HG03060 (cell line): ENCODE data around the gene APOBEC3F.
"Not testable (repeated sequence)": the region's sequence is repeated elsewhere in the genome, so short reads cannot be mapped to it uniquely, and the experiment has no call there.

Experiments
- ATAC-seq: cut with Tn5 transposase; IDR thresholded peaks from one replicate; pipeline ENCODE4 v1.9.1; 2021; ENCODE audit warnings: low read depth, moderate number of reproducible peaks; ENCODE audit not compliant: unreplicated experiment

Gene APOBEC3F

DNA sequence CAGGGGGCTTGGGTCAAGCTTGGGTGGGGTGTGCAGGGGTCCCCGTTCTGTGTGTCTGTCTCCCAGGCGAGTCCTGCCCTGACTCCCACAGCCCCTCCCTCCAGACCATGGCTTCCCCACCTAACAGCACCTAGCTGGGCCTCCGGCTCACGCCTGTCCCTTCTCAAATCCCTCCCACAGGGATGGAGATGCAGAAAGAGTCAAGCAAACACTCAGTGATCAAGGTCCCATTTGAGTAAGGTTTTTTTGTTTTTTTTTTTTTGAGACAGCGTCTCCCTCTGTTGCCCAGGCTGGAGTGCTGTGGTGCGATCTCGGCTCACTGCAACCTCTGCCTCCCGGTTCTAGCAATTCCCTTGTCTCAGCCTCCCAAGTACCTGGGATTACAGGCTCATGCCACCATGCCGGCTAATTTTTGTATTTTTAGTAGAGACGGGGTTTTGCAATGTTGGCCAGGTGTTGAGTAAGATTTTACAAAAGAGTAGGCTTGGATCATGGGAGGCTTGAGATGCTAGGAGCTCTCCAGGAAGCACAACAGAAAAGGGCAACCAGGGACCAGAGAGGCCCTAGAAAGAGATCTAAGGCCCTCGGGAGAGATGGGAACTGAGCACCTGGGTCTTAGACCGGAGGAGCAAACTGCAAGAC, 14.0 kb upstream of the APOBEC3F start:
- no peak for ATAC-seq

DNA sequence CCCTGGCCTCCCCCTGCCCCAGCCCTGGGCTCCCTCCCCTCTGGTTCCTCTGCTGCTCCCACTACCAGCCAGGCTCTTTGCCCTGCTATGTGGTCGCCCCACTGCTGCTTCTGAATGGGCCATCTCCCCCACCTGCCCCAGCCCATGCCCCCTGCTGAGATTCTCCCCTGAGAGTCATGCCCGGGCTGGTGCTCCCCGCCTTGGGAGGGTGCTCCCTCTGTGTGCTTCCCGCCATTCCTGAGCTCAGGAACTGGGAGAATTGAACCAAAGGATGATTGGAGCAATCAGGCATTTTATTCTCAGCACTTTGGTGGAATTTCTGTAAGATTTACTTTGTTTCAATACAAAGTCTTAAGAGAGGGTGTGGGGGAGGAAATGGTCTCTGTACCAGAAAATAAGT, 12.9 kb upstream of the APOBEC3F start:
- no peak for ATAC-seq

DNA sequence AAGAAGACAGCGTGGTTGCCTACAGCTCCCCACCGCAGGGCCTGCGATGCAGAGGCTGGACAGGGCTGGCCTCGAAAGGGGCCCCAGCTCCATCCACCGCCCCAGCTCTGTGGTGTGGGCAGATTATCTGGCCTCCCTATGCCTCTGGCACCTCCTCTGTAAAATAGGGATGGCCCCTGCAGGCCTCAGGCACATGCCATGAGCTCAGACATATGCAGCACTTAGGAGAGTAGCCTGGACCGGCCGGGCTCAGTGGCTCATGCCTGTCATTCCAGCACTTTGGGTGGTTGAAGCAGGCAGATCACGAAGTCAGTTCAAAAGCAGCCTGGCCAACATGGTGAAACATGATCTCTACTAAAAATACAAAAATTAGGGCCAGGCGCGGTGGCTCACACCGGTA, 12.4 kb upstream of the APOBEC3F start:
- no peak for ATAC-seq

DNA sequence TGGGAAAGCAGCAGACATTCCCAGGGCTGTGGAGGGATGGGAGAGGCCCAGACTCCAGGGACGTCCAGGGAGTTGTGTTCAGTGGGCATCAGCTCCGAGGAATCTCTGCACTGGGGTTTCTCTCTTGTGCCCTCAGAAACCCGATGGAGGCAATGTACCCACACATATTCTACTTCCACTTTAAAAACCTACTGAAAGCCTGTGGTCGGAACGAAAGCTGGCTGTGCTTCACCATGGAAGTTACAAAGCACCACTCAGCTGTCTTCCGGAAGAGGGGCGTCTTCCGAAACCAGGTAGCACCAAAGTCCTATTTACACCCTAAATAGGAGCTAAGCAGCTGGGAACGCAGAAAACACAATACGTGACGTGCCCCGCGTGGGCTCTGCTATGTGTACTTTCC, 11.4 kb upstream of the APOBEC3F start:
- ATAC-seq, result no peak

DNA sequence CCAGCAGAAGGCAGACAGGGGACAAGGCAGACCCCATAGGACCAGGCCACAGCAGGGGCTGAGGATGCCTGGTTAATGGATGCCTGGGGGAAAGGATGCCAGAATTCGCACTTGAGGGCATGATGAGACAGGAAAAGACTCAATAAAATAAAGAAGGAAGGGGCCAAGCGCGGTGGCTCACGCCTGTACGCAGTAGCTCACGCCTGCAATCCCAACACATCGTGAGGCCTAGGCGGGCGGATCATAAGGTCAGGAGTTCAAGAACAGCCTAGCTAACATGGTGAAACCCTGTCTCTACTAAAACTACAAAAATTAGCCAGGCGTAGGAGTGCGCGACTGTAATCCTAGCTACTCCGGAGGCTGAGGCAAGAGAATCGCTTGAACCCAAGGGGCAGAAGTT, 10.0 kb upstream of the APOBEC3F start:
- ATAC-seq, result no peak

DNA sequence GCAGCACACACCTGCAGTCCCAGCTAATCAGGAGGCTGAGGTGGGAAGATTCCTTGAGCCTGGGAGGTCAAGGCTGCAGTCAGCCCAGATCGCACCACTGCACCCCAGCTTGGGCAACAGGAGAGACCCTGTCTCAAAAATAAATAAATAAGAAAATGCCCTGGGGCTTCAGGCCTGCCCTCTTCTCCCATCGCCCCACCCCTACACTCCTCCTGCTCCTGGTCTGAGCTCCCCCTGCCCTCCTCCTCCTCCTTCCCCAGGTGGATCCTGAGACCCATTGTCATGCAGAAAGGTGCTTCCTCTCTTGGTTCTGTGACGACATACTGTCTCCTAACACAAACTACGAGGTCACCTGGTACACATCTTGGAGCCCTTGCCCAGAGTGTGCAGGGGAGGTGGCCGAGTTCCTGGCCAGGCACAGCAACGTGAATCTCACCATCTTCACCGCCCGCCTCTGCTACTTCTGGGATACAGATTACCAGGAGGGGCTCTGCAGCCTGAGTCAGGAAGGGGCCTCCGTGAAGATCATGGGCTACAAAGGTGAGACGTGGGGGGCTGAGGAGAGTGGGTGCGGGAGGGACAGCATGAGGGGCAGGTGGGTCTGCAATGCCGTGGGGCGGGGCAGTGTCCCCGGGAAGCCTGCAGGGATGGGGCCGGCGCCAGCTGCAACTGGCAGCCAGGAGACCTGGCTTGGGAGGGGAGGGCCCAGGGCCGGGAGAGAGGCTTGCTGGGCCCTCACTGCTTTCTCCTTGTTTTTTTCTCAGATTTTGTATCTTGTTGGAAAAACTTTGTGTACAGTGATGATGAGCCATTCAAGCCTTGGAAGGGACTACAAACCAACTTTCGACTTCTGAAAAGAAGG, 9.0 kb upstream of the APOBEC3F start:
- not testable (repeated sequence) for ATAC-seq

DNA sequence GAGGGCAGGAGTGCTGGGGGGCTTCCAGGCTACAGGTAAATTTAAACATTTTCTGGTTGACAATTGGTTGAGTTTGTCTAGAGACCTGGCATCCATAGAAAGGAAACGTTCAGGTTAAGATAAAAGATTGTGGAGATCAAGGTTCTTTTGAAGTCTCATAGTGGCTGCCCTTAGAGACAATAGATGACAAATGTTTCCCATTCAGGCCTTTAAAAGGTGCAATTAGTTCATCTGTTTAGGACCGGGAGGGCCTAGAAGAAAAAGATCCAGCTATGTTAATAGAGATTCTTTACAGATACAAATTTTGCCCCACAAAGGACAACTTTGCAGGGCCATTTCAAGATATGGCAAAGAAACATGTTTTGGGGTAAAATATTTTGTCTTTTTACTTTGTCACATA, 3.6 kb upstream of the APOBEC3F start:
- not testable (repeated sequence) for ATAC-seq

DNA sequence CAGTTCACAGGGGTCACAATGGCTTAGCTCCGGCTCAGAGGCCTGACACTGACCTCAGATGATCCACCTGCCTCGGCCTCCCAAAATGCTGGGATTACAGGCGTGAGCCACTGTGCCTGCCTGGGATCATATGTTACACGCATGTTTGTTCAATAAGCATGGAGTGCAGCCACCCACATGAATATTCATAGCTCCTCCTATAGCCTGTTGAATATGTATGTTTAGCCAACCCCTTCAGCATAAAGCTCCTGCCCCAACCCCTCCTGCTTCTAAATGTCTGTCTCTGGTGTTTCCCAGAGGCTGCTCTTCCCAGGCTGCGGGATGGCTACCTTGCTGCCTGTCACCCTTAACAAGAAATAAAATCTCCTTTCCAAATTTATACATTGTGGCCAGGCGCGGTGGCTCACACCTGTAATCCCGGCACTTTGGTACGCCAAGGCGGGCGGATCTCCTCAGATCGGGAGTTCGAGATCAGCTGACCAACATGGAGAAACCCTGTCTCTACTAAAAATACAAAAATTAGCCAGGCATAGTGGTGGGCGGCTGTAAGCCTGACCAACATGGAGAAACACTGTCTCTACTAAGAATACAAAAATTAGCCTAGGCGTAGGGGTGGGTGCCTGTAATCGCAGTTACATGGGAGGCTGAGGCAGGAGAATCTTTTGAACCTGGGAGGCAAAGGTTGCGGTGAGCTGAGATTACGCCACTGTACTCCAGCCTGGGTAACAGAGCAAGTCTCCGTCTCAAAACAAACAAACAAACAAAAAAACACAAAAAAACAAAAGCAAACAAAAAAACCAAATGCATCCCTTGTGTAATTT, 1.1 kb upstream of the APOBEC3F start:
- ATAC-seq, result no peak

DNA sequence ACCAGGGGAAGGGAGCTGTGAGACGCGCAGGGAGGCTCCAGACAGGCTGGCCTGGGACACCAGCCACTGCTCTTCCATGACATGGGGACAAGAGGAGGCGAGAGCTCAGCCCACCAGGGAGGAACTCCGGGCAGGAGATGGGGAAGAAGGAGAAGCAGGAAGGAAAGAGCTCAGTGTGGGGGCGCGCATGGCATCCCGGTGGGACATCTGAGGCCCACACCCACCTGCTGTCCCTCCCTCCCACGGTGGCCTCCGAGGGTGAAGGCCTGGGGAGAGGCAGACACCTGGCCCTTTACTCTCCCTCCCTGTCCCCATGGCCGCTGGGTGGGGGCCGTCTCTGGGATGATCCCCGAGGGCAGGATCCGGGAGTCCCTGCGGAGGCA, 518 bp upstream of the APOBEC3F start:
- not testable (repeated sequence) for ATAC-seq

DNA sequence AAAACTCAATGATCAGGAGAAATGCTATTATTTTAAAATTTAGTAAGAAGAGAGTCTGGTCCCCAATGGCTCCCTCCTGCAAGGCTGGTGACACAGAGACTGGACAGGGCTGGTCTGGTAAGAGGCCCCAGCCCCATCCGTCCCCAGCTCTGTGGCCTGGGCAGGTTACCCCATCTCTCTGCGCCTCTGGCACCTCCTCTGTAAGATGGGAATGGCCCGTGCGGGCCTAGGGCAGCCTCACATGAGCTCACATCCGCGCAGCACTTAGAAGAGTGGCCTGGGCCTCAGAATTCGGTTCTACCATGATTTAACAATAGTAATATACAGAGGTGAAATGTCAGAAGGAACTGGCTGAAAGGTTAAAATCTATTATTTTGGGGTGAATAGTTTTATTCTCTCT, 1.2 kb downstream of the APOBEC3F start:
- ATAC-seq, result no peak

DNA sequence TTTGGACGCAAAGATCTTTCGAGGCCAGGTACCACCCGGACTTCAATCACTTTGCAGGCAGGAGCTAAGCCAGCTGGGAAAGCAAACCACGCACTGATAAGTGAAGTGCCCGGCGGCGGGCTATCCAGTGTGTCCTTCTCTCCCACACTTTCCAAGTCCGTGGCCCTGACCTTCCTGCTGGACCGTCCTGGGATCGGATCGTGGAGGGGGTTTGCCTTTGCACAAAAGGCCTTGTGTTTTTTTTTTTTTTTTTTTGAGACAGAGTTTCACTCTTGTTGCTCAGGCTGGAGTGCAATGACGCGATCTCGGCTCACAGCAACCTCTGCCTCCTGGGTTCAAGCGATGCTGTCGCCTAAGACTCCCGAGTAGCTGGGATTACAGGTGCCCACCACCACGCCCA, 2.4 kb downstream of the APOBEC3F start:
- ATAC-seq, result not testable (repeated sequence)

DNA sequence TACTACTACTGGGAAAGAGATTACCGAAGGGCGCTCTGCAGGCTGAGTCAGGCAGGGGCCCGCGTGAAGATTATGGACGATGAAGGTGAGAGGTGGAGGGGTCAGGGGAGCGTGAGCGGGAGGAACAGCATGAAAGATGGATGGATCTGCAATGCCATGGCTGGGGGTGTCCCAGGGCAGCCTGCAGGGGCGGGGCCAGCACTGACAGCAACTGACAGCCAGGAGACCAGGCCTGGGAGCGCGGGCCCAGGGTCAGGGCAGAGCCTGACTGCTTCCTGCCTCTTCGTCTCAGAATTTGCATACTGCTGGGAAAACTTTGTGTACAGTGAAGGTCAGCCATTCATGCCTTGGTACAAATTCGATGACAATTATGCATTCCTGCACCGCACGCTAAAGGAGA, 4.5 kb downstream of the APOBEC3F start:
- not testable (repeated sequence) for ATAC-seq

DNA sequence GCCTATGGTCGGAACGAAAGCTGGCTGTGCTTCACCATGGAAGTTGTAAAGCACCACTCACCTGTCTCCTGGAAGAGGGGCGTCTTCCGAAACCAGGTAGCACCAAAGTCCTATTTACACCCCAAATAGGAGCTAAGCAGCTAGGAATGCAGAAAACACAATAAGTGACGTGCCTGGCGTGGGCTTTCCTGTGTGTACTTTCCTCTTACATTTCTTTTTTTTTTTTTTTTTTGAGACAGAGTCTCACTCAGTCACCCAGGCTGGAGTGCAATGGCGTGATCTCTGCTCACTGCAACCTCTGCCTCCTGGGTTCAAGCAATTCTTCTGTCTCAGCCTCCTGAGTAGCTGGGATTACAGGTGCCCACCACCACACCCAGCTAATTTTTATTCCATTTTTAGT, 8.8 kb downstream of the APOBEC3F start:
- not testable (repeated sequence) for ATAC-seq

DNA sequence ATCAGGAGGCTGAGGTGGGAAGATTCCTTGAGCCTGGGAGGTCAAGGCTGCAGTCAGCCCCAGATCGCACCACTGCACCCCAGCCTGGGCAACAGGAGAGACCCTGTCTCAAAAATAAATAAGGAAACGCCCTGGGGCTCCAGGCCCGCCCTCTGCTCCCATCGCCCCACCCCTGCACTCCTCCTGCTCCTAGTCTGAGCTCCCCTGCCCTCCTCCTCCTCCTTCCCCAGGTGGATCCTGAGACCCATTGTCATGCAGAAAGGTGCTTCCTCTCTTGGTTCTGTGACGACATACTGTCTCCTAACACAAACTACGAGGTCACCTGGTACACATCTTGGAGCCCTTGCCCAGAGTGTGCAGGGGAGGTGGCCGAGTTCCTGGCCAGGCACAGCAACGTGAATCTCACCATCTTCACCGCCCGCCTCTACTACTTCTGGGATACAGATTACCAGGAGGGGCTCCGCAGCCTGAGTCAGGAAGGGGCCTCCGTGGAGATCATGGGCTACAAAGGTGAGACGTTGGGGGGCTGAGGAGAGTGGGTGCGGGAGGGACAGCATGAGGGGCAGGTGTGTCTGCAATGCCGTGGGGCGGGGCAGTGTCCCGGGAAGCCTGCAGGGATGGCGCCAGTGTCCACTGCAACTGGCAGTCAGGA, 11.3 kb downstream of the APOBEC3F start:
- ATAC-seq, result not testable (repeated sequence)

DNA sequence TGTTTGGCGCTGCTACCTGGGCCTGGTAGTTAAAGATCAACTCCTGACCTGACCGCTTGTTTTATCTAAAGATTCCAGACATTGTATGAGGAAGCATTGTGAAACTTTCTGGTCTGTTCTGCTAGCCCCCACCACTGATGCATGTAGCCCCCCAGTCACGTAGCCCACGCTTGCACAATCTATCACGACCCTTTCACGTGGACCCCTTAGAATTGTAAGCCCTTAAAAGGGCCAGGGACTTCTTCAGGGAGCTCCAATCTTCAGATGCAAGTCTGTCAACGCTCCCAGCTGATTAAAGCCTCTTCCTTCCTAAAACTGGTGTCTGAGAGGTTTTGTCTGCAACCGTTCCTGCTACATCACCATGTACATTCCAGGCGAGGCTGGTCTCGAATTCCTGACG, 15.0 kb downstream of the APOBEC3F start:
- no peak for ATAC-seq

DNA sequence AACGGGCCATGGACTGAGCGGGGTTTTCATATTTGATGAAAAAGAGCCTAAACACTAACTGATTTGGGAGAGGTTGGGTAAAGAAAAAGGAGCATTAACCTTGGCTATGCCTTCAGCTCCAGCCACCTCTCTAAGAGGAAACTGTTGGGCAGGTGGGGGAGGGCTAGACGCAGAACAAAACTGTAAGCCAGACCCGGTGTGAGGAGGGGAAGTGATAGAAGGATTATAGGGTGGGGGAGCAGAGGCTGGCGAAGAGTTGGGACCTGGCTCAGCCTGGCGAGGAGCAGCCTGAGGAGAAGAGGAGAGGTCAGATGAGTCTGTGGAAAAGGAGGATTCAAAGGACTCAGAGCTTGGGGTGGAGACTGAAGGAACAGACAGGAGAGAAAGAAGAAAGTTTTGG, 20.6 kb downstream of the APOBEC3F start:
- not testable (repeated sequence) for ATAC-seq

DNA sequence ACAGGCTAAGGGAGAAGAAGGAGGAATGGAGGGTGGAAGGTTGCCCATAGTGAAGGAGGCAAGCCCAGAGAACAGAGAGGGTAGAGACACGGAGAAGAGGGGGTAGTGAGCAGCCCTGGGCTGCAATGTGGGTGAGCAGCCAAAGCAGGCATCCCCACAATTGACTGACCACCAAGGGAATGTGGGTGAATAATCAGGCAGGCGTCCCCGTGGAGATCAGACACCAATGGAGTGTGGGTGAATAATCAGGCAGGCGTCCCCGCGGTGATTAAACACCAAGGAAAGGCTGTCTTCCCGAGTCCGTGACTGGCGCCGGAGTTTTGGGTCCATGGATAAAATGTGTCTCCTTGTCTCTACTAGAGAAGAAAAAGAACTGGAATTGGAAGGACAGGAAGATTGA, 21.3 kb downstream of the APOBEC3F start:
- ATAC-seq, result not testable (repeated sequence)

DNA sequence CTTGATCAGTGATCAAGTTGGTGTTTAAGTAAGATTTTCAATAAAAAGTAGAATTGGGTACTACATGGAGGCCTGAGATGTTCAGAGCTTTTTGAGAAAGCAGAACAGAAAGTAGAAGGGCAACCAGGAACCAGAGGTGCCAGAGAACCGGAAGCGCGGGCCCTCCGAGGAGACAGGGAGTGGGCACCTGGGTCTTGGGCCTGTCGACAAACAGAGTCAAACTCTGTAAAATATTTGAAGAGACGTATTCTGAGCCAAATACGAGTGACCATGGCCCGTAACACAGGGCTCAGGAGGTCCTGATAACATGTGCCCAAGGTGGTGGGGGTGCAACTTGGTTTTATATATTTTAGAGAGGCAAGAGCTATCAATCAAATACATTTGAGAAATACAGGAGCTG, 23.2 kb downstream of the APOBEC3F start:
- not testable (repeated sequence) for ATAC-seq

DNA sequence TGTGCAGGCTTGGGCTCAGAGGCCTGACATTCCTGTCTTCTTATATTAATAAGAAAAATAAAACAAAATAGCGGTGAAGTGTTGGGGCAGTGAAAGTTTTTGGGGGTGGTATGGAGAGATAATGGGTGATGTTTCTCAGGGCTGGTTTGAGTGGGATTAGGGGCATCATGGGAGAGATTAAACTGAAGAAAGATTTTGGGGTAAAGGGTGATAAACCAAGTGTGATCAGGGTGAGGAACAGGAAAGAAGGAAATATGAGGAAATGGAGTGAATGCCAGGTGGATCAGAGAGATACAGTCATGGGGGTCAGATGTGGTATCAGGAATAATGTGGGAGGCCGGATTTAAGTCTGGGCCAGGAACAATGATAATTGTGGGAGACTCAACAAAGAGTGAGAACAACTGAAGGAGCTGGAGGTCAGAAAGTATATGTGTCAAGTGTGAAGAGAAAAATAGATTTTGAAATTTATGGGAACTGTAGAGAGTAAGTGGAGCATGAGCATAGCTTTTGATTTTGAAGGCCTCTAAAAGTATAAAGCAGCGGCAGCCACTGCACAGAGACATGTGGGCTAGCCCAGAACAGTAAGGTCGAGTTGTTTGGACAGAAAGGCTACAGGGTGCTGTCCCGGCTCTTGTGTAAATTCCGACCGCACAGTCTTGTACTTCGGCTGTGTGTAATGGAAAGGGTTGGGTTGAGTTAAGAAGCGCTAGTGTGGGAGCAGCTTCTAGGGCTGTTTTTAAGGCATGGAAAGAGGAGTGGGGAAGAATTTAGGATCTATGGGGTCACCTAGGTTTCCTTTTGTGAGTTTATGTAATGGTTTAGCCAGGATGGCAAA, 26.0 kb downstream of the APOBEC3F start:
- not testable (repeated sequence) for ATAC-seq
